KOPT-K1 (cell line): ENCODE data around the gene KIF17.
A peak's percentile ranks its signal among the peaks of the same experiment; 100 is the strongest.

ENCODE experiments used
- H3K27ac ChIP-seq: fragments of 200-600 bp; sonication (generic); 2 replicates; pipeline ENCODE4 v1.5.1; 2016; ENCODE audit warnings: antibody characterized with exemption, mild to moderate bottlenecking, low read depth, low read length; ENCODE audit not compliant: poor library complexity, severe bottlenecking
- H3K36me3 ChIP-seq: fragments of 200-600 bp; sonication (generic); 2 replicates; pipeline ENCODE4 v1.5.1; 2017; ENCODE audit warnings: antibody characterized with exemption, mild to moderate bottlenecking, low read length, moderate library complexity; ENCODE audit not compliant: insufficient read depth
- H3K9me3 ChIP-seq: fragments of 200-600 bp; sonication (generic); 2 replicates; pipeline ENCODE4 v1.5.1; 2017; ENCODE audit warnings: antibody characterized with exemption, low read length, mild to moderate bottlenecking; ENCODE audit not compliant: insufficient read depth, poor library complexity, severe bottlenecking

The KIF17 gene

GRCh38 chr1:20708057-20708456, 9.8 kb downstream of the KIF17 start:
- Histone ChIP-seq H3K27ac (no peak overlapping the region), H3K36me3 (no peaks in the 10 kb centered on the region), H3K9me3 (no peaks in the 10 kb centered on the region)

GRCh38 chr1:20706841-20707240, 11.0 kb downstream of the KIF17 start:
- Histone ChIP-seq H3K36me3 (no peaks in the 10 kb centered on the region), H3K27ac (no peak overlapping the region), H3K9me3 (no peaks in the 10 kb centered on the region)

GRCh38 chr1:20705203-20705755, 12.5 kb downstream of the KIF17 start:
- Histone ChIP-seq H3K36me3 (no peaks in the 10 kb centered on the region), H3K9me3 (no peaks in the 10 kb centered on the region), H3K27ac (peak overlapping the region; percentile 34)

- Histone ChIP-seq H3K36me3 (no peaks in the 10 kb centered on the region), H3K9me3 (no peaks in the 10 kb centered on the region), H3K27ac (peak overlapping the region; percentile 34)
These were observed 13.2 kb downstream of the KIF17 start for GRCh38 chr1:20704390-20705202.

GRCh38 chr1:20703124-20703756, 14.6 kb downstream of the KIF17 start:
- H3K9me3 ChIP-seq: no peaks in the 10 kb centered on the region
- H3K36me3 ChIP-seq: no peaks in the 10 kb centered on the region
- H3K27ac ChIP-seq: no peak overlapping the region

GRCh38 chr1:20702416-20702815, 15.4 kb downstream of the KIF17 start:
- H3K9me3 ChIP-seq: no peaks in the 10 kb centered on the region
- H3K27ac ChIP-seq: no peak overlapping the region
- no peaks in the 10 kb centered on the region for H3K36me3 ChIP-seq

GRCh38 chr1:20701847-20702246, 16.0 kb downstream of the KIF17 start:
- H3K9me3 ChIP-seq: no peaks in the 10 kb centered on the region
- H3K36me3 ChIP-seq: no peaks in the 10 kb centered on the region
- H3K27ac ChIP-seq: no peak overlapping the region

- Histone ChIP-seq H3K9me3 (no peaks in the 10 kb centered on the region), H3K27ac (no peak overlapping the region)
These were observed 16.4 kb downstream of the KIF17 start for GRCh38 chr1:20701446-20701845.

GRCh38 chr1:20700636-20701215, 17.1 kb downstream of the KIF17 start:
- H3K36me3 ChIP-seq: no peaks in the 10 kb centered on the region
- H3K9me3 ChIP-seq: no peaks in the 10 kb centered on the region

More at GRCh38 chr1:20701446-20701845, 16.4 kb downstream of the KIF17 start:
- H3K36me3 ChIP-seq: no peaks in the 10 kb centered on the region

GRCh38 chr1:20699558-20699957, 18.2 kb downstream of the KIF17 start:
- no peaks in the 10 kb centered on the region for H3K9me3 ChIP-seq
- no peaks in the 10 kb centered on the region for H3K36me3 ChIP-seq
- H3K27ac ChIP-seq: no peak overlapping the region

More at GRCh38 chr1:20700636-20701215, 17.1 kb downstream of the KIF17 start:
- no peak overlapping the region for H3K27ac ChIP-seq

GRCh38 chr1:20698195-20698910, 19.5 kb downstream of the KIF17 start:
- Histone ChIP-seq H3K27ac (no peak overlapping the region), H3K9me3 (no peaks in the 10 kb centered on the region), H3K36me3 (no peaks in the 10 kb centered on the region)

GRCh38 chr1:20697563-20697962, 20.2 kb downstream of the KIF17 start:
- H3K27ac ChIP-seq: no peak overlapping the region
- H3K36me3 ChIP-seq: no peaks in the 10 kb centered on the region

GRCh38 chr1:20696397-20697333, 21.1 kb downstream of the KIF17 start:
- H3K9me3 ChIP-seq: no peaks in the 10 kb centered on the region
- no peaks in the 10 kb centered on the region for H3K36me3 ChIP-seq
- peak overlapping the region; percentile 41 for H3K27ac ChIP-seq

More at GRCh38 chr1:20697563-20697962, 20.2 kb downstream of the KIF17 start:
- H3K9me3 ChIP-seq: no peaks in the 10 kb centered on the region

- Histone ChIP-seq H3K9me3 (no peaks in the 10 kb centered on the region), H3K27ac (no peak overlapping the region), H3K36me3 (no peaks in the 10 kb centered on the region)
These were observed 22.3 kb downstream of the KIF17 start for GRCh38 chr1:20695515-20695914.
